ENCODE measurements around the gene C2CD2.
A peak's percentile ranks its signal among the peaks of the same experiment; 100 is the strongest.
"Not testable (repeated sequence)": the region's sequence is repeated elsewhere in the genome, so short reads cannot be mapped to it uniquely, and the experiment has no call there.

C2CD2 gene

GRCh38 chr21:41973861-41974751, 20.3 kb upstream of the C2CD2 start:
- no peak for DNase-seq

- no peak for DNase-seq
Observed at GRCh38 chr21:41973427-41973831, 19.6 kb upstream of the C2CD2 start.

GRCh38 chr21:41972511-41973205, 18.8 kb upstream of the C2CD2 start:
- no peak for DNase-seq

GRCh38 chr21:41971891-41972290, 18.1 kb upstream of the C2CD2 start:
- no peak for DNase-seq

GRCh38 chr21:41970751-41971653, 17.2 kb upstream of the C2CD2 start:
- DNase-seq: no peak

- DNase-seq: no peak
Observed at GRCh38 chr21:41970106-41970391, 16.2 kb upstream of the C2CD2 start.

- DNase-seq: no peak
Observed at GRCh38 chr21:41967708-41968107, 13.9 kb upstream of the C2CD2 start.

- DNase-seq: no peak
Observed at GRCh38 chr21:41966872-41967621, 13.2 kb upstream of the C2CD2 start.

- DNase-seq: no peak
Observed at GRCh38 chr21:41966041-41966833, 12.4 kb upstream of the C2CD2 start.

- no peak for DNase-seq
Observed at GRCh38 chr21:41965461-41966013, 11.7 kb upstream of the C2CD2 start.

GRCh38 chr21:41965045-41965444, 11.2 kb upstream of the C2CD2 start:
- no peak for DNase-seq

- DNase-seq: no peak
Observed at GRCh38 chr21:41964171-41964570, 10.4 kb upstream of the C2CD2 start.

GRCh38 chr21:41962425-41962966, 8.7 kb upstream of the C2CD2 start:
- no peak for DNase-seq

GRCh38 chr21:41961753-41962152, 7.9 kb upstream of the C2CD2 start:
- no peak for DNase-seq

GRCh38 chr21:41961282-41961701, 7.5 kb upstream of the C2CD2 start:
- DNase-seq: peak; percentile 71

- DNase-seq: no peak
Observed at GRCh38 chr21:41960386-41960785, 6.6 kb upstream of the C2CD2 start.

- not testable (repeated sequence) for DNase-seq
Observed at GRCh38 chr21:41959697-41960096, 5.9 kb upstream of the C2CD2 start.

GRCh38 chr21:41958886-41959563, 5.2 kb upstream of the C2CD2 start:
- no peak for DNase-seq

GRCh38 chr21:41957991-41958766, 4.4 kb upstream of the C2CD2 start:
- peak; percentile 88 for DNase-seq
